GM19438 (cell line): Measurements from ENCODE around the gene CDYL2.

Source experiments
- ATAC-seq: cut with Tn5 transposase; IDR thresholded peaks from one replicate; pipeline ENCODE4 v1.9.1; 2021; ENCODE audit warnings: low read depth; ENCODE audit not compliant: unreplicated experiment

The CDYL2 gene

DNA sequence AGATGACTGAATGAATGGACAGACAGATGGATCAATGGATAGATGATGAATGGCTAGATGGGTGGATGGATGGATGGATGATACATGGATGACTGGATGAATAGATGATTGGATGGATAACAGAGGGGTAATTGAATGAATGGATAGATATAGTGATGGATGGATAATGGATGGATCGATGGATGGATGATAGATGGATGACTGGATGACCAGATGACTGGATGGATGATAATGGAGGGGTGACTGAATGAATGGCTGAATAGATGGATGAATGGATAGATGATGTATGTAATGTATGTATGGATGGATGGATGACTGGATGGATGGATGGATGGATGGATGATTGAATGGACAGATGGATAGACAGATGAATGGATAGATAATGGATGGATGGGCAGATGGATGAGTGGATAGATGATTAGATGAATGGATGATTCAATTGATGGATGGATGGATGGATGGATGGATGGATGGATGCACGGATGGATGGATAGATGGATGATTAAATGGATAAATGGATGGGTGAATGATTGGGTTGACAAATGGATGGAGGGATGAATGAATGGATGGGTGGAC lies 87.7 kb downstream of the CDYL2 start:
- no peak for ATAC-seq

- ATAC-seq: no peak
Observed at GRCh38 chr16:80711406-80711805, 93.0 kb downstream of the CDYL2 start.

GRCh38 chr16:80710918-80711317 lies 93.5 kb downstream of the CDYL2 start:
- ATAC-seq: no peak

DNA sequence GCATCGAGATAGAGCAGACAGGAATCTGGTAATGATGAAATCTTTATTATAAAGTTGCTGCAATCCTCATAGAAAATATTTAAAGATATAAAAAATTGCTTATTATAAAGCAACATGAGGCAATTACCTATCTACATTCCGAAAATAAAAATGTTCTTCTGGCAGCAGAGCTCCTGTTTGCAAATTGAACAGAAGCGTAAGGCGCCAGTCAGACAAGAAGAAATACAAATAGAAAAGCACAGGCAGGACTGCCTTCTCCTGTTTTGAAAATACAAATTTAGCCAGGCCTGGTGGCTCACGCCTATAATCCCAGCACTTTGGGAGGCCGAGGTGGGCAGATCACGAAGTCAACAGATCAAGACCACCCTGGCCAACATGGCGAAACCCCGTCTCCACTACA lies 95.6 kb downstream of the CDYL2 start:
- no peak for ATAC-seq

- no peak for ATAC-seq
Observed at GRCh38 chr16:80707686-80708085, 96.7 kb downstream of the CDYL2 start.

DNA sequence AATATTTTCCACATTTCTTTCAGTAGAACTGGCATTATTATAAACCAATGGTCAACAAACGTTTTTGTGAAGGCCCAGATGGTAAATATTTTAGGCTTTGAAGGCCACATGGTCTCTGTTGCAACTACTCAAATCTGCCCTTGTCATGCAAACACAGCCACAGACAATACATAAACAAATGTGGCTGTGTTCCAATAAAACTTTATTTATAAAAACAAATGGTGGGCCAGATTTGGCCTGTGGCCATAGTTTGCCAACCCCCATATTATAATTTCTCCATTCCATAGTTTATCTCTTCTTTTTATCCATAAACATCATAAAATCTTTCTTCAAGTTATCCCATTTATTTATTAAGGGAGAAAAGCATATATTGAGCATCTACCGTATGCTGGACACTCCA lies 98.8 kb downstream of the CDYL2 start:
- ATAC-seq: no peak

- ATAC-seq: no peak
Observed at GRCh38 chr16:80704751-80705505, 99.5 kb downstream of the CDYL2 start.

GRCh38 chr16:80703131-80704071 lies 101.0 kb downstream of the CDYL2 start:
- ATAC-seq: no peak

DNA sequence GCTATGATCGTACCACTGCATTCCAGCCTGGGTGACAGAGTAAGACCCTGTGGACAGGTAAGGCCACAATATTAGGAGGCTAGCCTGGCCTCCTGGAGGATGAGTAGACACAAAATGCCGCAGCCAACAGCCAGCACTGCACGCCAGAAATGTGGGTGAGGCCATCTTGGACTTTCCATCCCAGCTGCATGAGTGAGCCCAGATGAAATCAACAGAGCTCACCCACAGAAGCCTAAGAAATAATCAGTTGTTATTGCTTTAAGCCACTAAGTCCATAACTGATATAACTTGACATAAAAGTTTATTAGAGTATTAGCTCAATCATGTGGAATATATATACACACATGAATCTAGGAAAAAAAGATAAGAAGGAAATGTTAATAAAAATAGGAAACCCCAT lies 101.7 kb downstream of the CDYL2 start:
- ATAC-seq: no peak

GRCh38 chr16:80700558-80700957 lies 103.8 kb downstream of the CDYL2 start:
- no peak for ATAC-seq

- ATAC-seq: no peak
Observed at GRCh38 chr16:80695020-80695419, 109.4 kb downstream of the CDYL2 start.

- ATAC-seq: no peak
Observed at GRCh38 chr16:80693553-80693952, 110.8 kb downstream of the CDYL2 start.

DNA sequence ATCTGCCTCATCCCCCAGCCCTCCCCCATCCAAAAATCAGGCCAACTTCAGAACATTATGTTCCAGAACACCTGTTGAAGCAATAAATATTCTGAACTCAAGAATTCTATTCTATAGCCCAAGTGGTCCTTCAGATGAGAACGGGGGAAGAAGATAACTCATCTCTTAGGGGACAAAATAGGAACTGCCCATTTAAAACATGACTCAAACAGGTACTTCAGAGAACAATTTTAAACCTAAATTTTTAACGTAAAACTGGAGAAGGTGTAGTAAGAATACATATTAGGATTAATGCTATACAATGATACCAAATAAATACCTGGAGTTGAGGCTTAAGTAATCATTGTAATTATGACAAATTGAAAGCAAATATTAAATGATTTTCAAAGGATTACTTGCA lies 112.1 kb downstream of the CDYL2 start:
- no peak for ATAC-seq

- ATAC-seq: no peak
Observed at GRCh38 chr16:80691111-80691741, 113.2 kb downstream of the CDYL2 start.

DNA sequence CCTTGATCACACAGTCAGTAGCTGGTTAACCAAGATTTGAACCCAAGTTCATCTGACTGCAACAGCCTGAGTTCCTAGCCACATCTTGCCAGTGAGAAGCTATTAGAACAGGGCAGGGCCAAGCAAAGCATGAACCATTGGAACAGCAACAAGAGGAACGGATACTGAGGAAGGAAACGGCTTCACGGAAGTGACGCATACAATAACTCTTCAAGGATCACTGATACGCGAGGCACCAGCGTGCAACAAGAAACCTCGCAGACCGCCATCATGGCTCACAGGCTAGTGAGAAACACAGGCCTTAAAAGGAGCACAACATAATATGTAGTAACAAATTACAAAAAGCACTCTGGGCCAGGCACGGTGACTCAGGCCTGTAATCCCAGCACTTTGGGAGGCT lies 114.9 kb downstream of the CDYL2 start:
- no peak for ATAC-seq

GRCh38 chr16:80687606-80688005 lies 116.8 kb downstream of the CDYL2 start:
- no peak for ATAC-seq

DNA sequence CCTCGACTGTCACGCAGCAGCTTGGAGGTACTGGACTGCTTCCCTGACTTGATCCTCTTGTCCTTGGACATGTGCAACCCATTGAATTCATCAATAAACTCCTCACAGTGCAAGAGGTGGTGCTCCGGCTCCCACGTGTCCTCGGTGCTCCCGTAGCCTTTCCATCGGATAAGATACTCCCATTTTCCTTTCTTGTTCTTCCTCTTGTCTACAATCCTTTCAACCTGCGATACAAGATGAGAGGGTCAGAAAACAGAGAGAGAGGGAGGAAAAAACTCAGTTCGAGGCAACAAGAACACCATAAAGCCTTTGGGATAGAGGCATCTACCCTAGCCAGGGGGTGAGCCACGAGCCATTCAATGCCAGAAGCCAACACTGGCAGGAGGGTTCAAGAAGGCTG lies 119.5 kb downstream of the CDYL2 start:
- ATAC-seq: no peak

DNA sequence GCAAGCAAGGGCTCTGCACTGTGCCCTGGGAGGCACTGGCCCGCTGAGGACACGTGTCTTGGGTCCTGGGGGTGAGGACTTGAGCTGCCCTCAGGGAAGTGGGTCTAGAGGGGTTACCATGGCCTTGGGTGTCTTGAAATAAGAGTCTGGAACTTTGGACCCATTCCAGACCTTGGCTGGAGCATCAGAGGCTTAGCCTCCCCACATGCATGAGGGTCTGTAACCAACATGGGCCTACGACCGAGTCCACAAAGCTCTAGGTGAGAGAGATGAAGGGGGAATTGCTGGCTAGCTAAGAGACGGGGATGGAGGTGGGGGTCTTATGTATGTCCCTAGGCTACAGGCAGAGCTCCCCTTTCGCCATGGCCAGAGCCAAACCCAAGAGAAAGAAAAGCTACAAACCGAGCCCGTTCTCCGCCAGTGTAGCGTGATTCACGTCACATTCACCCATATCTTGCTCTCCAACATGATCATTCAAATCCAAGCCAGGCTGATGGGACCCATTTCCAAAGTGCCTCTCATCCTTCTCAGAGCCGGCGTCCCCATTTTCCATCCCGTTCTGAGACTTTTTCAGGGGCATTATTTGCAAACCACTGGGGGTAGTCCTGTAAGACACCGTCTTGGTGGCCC lies 120.1 kb downstream of the CDYL2 start:
- ATAC-seq: no peak

- ATAC-seq: no peak
Observed at GRCh38 chr16:80683646-80684045, 120.8 kb downstream of the CDYL2 start.

DNA sequence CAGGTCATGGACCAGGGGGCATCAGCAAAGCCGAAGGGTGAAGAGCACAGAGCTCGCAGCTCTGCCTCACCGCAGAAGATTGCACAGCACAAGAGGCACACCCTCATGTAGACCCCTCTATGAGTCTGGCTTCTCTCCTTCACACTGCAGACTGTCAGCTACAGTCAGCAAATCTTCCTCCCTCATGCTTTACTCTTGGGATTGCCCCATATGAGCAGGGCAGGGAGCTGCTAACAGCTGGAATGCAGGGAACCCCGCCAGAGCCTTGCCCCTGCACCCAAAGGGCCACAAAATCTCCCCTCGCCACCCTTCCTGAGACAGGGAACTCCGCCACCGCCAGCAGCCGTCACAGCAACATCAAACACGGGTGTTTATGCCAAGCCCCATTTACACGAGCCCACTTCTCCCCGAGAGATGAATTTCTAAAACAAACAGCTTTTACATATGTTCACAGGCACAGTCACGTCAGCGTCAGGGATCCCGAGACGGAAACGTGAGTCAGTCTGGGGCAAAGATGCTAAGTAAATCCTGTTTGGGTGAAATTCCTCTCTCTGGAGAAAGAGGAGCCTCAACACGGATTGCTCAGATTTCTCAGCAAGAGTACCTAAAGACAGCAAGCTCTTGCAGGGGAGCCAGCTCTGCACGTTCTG lies 121.9 kb downstream of the CDYL2 start:
- no peak for ATAC-seq
